Stimulated activated CD8-positive, alpha-beta memory T cell treated with anti-CD3 and anti-CD28 coated beads, Interleukin-4, amount 100 ng/mL, for 1 hour (primary cell): ENCODE results near the gene DDC.
"Not testable (repeated sequence)": the region's sequence is repeated elsewhere in the genome, so short reads cannot be mapped to it uniquely, and the experiment has no call there.

Experiments used
- DNase-seq, 2 donors: peaks; one replicate each; pipeline ENCODE4 v3.0.0-alpha.2; 2020; ENCODE audit warnings: low read depth in 2 of 2, low spot score in 1 of 2

DDC gene

GRCh38 chr7:50528266-50529092 is 36.7 kb downstream of the DDC start:
- DNase-seq, result no peak

DNA sequence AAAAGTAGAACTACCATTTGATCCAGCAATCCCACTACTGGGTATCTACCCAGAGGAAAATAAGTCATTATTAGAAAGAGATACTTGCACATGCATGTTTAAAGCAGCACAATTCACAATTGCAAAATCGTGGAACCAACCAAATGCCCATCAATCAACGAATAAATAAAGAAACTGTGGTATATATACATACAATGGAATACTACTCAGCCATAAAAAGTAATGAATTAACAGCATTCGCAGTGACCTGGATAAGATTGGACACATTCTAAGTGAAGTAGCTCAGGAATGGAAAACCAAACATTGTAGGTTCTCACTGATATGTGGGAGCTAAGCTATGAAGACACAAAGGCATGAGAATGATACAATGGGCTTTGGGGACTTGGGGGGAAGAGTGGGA is 45.9 kb downstream of the DDC start:
- not testable (repeated sequence) for DNase-seq

DNA sequence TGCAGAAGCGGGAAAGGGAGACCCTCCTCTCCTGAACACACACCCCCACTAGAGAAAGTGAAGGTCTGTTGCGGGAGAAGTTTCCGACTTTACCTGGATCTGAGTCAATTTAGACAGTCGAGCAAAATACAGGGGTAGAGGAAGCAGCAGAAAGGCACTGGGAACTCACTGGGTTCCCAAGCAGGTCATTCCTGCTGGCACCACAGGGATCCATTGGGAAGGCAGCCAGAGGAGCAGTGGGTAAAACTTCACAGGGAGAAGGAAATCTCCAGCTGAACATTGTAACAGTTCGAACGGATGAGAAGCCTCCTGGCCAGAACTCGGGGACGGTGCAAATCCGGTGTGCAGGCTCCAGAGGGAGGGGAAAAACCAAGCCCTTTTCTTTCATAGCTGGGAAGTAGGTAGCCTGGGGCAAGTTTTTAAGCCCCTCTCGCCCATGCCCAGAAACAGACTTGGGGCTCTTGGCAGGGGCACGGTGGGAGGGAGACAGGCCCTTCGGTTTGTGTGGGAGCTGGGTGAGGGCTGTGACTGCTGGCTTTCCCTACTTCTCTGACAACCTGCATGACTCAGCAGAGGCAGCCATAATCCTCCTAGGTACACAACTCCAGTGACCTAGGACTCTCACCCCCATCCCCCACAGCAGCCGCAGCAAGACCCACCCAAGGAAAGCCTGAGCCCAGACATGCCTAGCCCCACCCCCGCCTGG is 51.9 kb downstream of the DDC start:
- DNase-seq, result no peak

DNA sequence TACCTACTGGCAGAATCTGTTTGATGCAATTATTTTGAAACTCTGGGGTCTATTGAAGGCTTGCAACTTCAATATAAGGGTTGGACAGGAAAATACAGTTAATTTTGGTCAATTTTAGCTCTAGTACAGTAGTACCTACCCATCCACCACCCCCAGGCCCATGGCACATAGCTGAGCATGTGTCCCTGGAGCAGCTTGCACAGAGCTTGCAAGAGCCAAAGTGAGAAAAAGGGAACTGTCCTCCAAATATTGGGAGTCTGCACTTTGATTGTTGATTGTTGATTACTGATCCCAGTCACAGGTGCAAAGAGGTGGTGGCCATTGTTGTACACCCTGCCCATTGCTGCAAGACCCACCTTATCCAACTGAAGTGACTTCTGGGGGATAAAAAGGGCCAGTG is 52.8 kb downstream of the DDC start:
- DNase-seq, result no peak

GRCh38 chr7:50509459-50509858 is 55.7 kb downstream of the DDC start:
- DNase-seq, result no peak

DNA sequence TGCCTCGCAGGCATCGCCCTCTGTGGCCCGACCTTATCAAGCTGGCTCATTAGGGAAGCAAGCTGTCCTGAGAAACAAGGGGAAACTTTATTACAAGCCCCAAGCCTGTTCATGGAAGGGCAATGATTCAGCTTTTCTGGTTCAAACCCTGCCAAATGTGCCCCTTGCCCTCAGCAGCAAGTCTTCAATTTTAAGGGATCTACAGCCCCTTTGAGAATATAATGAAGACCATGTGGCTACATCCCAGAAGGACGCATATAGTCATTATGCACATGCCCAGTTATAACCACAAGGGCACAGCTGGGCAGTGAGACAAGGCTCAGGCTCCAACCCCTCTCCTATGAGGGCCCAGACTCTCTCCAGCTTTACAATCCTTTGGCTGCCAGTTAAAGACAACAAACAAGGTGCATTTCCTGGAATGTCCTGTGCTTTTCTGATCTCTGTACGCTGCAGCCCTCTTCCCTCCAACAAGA is 56.7 kb downstream of the DDC start:
- DNase-seq, result no peak

- no peak for DNase-seq
Measured at GRCh38 chr7:50507898-50508470, 57.2 kb downstream of the DDC start.

DNA sequence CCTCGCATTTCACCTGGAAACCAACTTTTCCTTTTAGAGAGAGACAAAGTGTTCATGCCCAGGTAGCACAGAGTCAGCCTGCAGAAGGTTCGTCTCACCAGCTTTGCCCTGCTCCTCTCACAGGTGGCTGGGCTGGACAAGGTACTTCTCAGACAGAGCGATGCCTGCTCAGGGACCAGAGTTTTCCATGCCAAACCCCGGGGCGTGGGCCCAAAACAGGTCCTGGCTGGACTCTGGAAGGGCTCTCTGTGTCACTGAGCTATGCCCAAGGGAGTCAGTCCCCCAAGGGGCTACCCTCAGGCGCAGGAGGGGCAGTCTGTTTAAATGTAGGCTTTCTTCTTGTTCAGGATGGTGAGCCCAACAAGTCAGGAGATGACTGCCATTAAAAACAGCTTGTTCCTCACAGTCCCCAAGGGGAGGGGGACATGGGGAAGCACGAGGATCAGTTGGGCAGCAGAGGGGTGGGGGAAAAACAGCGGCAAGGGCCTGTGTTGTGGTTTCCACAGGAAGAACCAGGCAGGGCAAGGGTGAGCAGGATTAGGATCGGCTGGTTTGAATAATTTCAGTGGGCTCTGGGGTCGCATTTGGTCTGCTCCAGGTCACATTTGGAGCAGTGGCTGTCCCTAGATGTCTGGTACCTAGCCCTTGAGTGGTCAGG is 59.5 kb downstream of the DDC start:
- no peak for DNase-seq

- no peak for DNase-seq
Measured at GRCh38 chr7:50504646-50505546, 60.3 kb downstream of the DDC start.

DNA sequence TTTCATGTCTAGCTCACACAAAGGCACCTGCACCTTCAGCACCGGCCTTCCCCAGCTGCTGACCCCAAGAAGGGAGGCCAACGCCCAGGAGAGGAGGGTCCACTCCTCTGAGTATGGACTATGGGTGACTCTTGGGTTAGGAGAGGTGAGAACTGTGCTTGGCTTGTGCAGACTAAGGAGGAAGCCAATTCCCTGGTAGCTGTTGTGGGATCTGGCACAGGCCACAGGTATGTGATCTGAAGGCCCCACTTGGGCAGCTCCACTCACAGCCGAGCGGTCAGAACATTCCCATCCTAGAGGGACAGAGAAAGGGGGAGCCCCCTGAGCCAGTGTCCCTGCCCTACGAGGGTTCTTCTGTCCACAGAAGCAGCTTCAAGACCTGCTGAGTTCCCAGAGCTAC is 62.3 kb downstream of the DDC start:
- DNase-seq, result no peak

GRCh38 chr7:50502001-50502684 is 63.1 kb downstream of the DDC start:
- no peak for DNase-seq

- DNase-seq, result no peak
Measured at GRCh38 chr7:50499092-50499491, 66.1 kb downstream of the DDC start.

DNA sequence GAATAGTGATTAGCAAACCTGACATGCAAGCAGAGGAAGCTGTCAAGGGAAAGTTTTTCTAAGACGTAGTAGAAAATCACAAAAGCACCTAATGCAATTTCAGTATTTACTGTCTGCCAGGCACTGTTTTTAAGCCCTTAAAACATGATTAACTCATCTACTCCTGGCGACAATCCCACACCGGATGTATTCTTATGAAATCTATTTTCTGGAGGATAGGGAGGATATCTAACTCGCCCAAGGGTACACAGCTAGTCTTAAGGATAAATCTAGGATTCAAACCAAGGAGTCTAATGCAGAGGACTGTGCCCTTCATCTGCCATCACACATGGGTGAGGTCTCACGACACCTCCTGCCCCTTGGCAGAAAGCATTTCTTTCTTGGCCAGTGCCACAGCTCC is 67.2 kb downstream of the DDC start:
- DNase-seq, result no peak

- no peak for DNase-seq
Measured at GRCh38 chr7:50497068-50497642, 68.0 kb downstream of the DDC start.

GRCh38 chr7:50496569-50496968 is 68.6 kb downstream of the DDC start:
- DNase-seq, result no peak

- no peak for DNase-seq
Measured at GRCh38 chr7:50495746-50496145, 69.5 kb downstream of the DDC start.

DNA sequence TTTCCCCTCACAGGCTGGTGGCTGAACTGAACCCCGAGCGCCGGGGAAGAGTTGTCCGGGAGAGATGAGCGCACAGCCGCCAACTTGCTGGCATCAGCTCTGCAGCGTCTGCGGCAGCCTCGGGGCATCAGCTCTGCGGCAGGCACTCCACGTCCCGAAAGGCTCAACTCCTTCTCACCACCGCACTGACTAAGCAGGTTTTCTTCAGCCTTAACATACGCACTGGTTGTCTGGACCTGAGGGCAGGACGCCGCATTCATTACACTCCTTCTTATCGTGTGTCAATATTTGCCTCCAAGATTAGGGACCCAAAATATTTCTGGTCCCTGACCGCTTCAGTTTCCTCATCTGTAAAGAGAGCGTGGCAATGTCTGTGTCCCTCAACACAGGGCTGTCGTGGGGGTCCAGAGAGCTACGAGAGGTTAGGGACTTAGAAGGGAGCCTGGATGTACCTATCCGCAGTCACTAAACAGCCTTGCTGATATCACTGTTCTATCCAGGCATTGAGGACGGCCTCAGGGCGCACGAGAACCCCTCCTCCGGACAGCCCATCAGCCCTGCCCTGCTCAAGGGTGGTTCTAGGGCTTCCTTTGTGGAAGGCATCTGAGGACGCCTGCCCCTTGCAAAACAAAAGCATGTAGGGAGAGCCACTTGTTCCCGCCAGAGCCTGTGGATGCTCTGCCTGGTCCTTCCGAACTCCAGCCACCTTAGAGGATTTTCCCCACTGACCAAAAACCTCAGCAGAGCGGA is 72.3 kb downstream of the DDC start:
- DNase-seq, result no peak

DNA sequence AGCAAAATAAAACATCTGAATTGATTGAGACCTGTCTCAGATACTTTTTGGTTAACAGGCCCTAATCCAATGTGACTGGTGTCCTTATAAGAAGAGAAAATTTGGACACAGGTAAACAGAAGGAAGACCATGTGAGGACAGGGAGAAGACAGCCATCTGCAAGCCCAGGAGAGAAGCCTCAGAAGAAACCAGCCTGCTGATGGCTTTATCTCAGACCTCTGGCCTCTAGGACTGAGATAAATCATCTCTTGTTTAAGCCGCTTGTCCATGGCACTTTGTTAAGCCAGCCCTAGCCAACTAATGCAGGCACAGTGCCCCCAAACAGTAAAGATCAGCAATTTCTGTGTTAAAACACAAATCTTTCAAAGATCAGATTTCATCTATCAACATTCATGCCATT is 73.3 kb downstream of the DDC start:
- no peak for DNase-seq

DNA sequence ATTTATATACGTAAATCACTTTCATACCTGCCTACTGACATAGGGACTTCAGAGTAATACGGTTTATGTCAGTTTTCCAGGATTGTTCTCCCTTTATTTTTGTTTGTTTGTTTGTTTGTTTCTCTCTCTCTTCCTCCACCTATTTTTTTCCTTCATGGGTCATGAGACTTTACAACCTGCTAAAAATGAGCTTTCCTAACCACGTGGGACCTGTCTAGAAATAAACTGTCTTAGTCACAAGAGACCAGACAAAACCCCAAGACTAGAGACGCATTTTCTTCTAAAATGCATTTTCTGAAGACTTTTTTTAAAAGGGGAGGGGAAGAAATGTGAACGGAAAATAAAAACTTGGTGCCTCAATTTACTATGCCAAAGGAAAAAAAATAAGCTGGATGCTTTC is 74.0 kb downstream of the DDC start:
- DNase-seq, result no peak
